CD14-positive monocyte (primary cell): ENCODE results near the gene WWOX. TPM values are rescaled to one million over a fixed set of nuclear protein-coding genes. Genes with fewer than 3 reads are reported as not detected.

Experiments used
- DNase-seq, 3 donors: peaks; one replicate each; pipeline ENCODE4 v3.0.0-alpha.2; 2011 to 2022
- H2AFZ ChIP-seq: 2 replicates; pipeline ENCODE4 v1.6.0; 2012; ENCODE audit warnings: mild to moderate bottlenecking, low read depth, low read length, inconsistent platforms; ENCODE audit not compliant: insufficient read depth, poor library complexity, severe bottlenecking
- H3K27ac ChIP-seq, 2 donors: 1 replicate in 1 of 2; 2 replicates in 1 of 2; pipeline ENCODE4 v1.5.1; 2012 to 2013; ENCODE audit warnings: low read length in 2 of 2, control low read depth in 1 of 2, inconsistent platforms in 1 of 2, low read depth in 1 of 2, mild to moderate bottlenecking in 1 of 2
- H3K27me3 ChIP-seq, 2 donors: one replicate each; pipeline versions ENCODE4 v1.6.0 to v1.6.1; 2011 to 2013; ENCODE audit warnings: low read length in 2 of 2; ENCODE audit not compliant: control insufficient read depth in 2 of 2, insufficient read depth in 2 of 2
- H3K36me3 ChIP-seq, 2 donors: replicated peaks in 1 of 2; 1 replicate in 1 of 2; 2 replicates in 1 of 2; pipeline versions ENCODE4 v1.5.1 to v1.6.1; 2012 to 2013; ENCODE audit warnings: low read length in 2 of 2, control low read depth in 1 of 2, inconsistent platforms in 1 of 2, mild to moderate bottlenecking in 1 of 2; ENCODE audit not compliant: insufficient read depth in 2 of 2, control insufficient read depth in 1 of 2
- H3K4me1 ChIP-seq, 2 donors: 1 replicate in 1 of 2; 2 replicates in 1 of 2; pipeline versions ENCODE4 v1.5.1 to v1.6.1; 2012 to 2013; ENCODE audit warnings: low read length in 2 of 2, control low read depth in 1 of 2, inconsistent platforms in 1 of 2, mild to moderate bottlenecking in 1 of 2, moderate library complexity in 1 of 2; ENCODE audit not compliant: insufficient read depth in 2 of 2, control insufficient read depth in 1 of 2
- H3K4me2 ChIP-seq: replicated peaks from 2 replicates; pipeline ENCODE3; 2012; ENCODE audit warnings: low read length, moderate library complexity, mild to moderate bottlenecking; ENCODE audit not compliant: poor library complexity, severe bottlenecking; ENCODE audit errors: extremely low read depth
- H3K4me3 ChIP-seq, 3 experiments: fragments of 200-600 bp in 1 of 3; sonication (generic) in 1 of 3; replicated peaks in 1 of 3; 1 replicate in 2 of 3; 2 replicates in 1 of 3; pipeline ENCODE4 v1.5.1; 2011 to 2013; ENCODE audit warnings: low read length in 3 of 3, mild to moderate bottlenecking in 3 of 3, control low read depth in 2 of 3, low read depth in 2 of 3, inconsistent platforms in 1 of 3, moderate library complexity in 1 of 3
- H3K79me2 ChIP-seq: 2 replicates; pipeline ENCODE4 v1.6.0; 2012; ENCODE audit warnings: mild to moderate bottlenecking, control low read depth, inconsistent platforms, low read length, moderate library complexity; ENCODE audit not compliant: insufficient read depth
- H3K9ac ChIP-seq: 2 replicates; pipeline ENCODE4 v1.6.0; 2017; ENCODE audit warnings: low read length, mild to moderate bottlenecking; ENCODE audit not compliant: insufficient read depth, poor library complexity, severe bottlenecking
- H3K9me3 ChIP-seq, 2 donors: replicated peaks in 1 of 2; 1 replicate in 1 of 2; 2 replicates in 1 of 2; pipeline versions ENCODE4 v1.5.1 to v1.6.1; 2012 to 2013; ENCODE audit warnings: low read length in 2 of 2, control low read depth in 1 of 2; ENCODE audit not compliant: control insufficient read depth in 1 of 2, insufficient read depth in 1 of 2
- H4K20me1 ChIP-seq: 2 replicates; pipeline ENCODE4 v1.6.0; 2012; ENCODE audit warnings: mild to moderate bottlenecking, low read length, control low read depth, moderate library complexity; ENCODE audit not compliant: insufficient read depth
- H3K27ac Mint-ChIP-seq, 7 donors: one replicate each; pipeline ENCODE4 v1.8.0; 2020; ENCODE audit warnings: mild to moderate bottlenecking in 7 of 7, mixed read lengths in 7 of 7, moderate library complexity in 6 of 7, inconsistent platforms in 2 of 7
- H3K27me3 Mint-ChIP-seq, 3 donors: one replicate each; pipeline ENCODE4 v1.8.0; 2021 to 2022; ENCODE audit warnings: low read depth in 3 of 3, mild to moderate bottlenecking in 3 of 3, mixed read lengths in 3 of 3, moderate library complexity in 3 of 3, inconsistent platforms in 1 of 3
- H3K36me3 Mint-ChIP-seq, 2 donors: one replicate each; pipeline ENCODE4 v1.8.0; 2020; ENCODE audit warnings: mixed read lengths in 2 of 2, inconsistent platforms in 1 of 2, mild to moderate bottlenecking in 1 of 2
- H3K4me1 Mint-ChIP-seq: one replicate; pipeline ENCODE4 v1.8.0; 2020; ENCODE audit warnings: mild to moderate bottlenecking, mixed read lengths
- H3K4me3 Mint-ChIP-seq, 2 donors: one replicate each; pipeline ENCODE4 v1.8.0; 2020; ENCODE audit warnings: mild to moderate bottlenecking in 2 of 2, mixed read lengths in 2 of 2, moderate library complexity in 1 of 2
- H3K9me3 Mint-ChIP-seq, 7 donors: one replicate each; pipeline ENCODE4 v1.8.0; 2020 to 2022; ENCODE audit warnings: mixed read lengths in 7 of 7, mild to moderate bottlenecking in 6 of 7, moderate library complexity in 6 of 7, inconsistent platforms in 2 of 7
- CTCF ChIP-seq: fragments of 200-600 bp; IDR thresholded peaks from one replicate; pipeline ENCODE4 v1.8.0; 2022; ENCODE audit warnings: antibody characterized with exemption, mild to moderate bottlenecking
- WGBS: methylation state at CpG from one replicate; pipeline ENCODE4 v1.1.5; 2013; ENCODE audit warnings: missing lambda C conversion rate; ENCODE audit not compliant: insufficient coverage; 5-methylcytosine and 5-hydroxymethylcytosine counted together
- intact Hi-C, 2 donors: fragments of 100-400 bp; cut with micrococcal nuclease; formaldehyde crosslinking; loops; one replicate each; pipeline versions ENCODE4 v1.15.0 to v1.15.1; 2023
- polyA plus RNA-seq, 3 donors: library from polyadenylated mRNA; depleted of rRNA in 1 of 3; unstranded in 2 of 3; stranded (reverse) in 1 of 3; fragments of 300-500 nt in 2 of 3; fragments of >200 nt in 1 of 3; fragmentation: Illumina TruSeq in 2 of 3; gene quantifications; 1 replicate in 2 of 3; 2 replicates in 1 of 3; pipeline ENCODE4 v1.2.3, GENCODE V29; 2012 to 2021

The WWOX gene
- polyA plus RNA-seq, 3 donors, result 4.0 to 7.0 (median 6.3) TPM

DNA sequence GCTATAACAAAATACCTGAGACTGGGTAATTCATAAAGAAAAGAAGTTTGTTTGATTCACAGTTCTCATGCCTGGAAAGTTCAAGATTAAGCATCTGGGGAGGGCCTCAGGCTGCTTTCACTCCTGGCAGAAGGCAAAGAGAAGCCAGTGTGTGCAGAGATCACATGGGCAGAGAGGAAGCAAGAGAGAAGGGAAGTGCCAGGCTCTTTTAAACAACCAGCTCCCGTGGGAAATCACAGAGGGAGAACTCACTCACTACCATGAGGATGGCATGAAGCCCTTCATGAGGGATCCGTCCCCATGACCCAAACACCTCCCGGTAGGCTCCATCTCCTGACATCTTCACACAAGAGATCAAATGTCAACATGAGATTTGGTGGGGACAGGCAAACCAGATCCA lies 999.5 kb downstream of the WWOX start:
- H3K9me3 Mint-ChIP-seq, result peaks cover 0 to 5% (median 2%) of the 10 kb centered on the region in 7 donors
- H3K9ac ChIP-seq, result no peak overlapping the region
- no peaks in the 10 kb centered on the region for H3K27me3 ChIP-seq
- no peaks in the 10 kb centered on the region for H3K9me3 ChIP-seq
- 0% methylated on average over 1 of the region's 3 CpGs for WGBS
- H3K36me3 ChIP-seq, result no peaks in the 10 kb centered on the region
- H3K4me1 Mint-ChIP-seq, result peaks cover 67% of the 10 kb centered on the region
- peak overlapping the region in 1 of 2 donors; percentile 10 for H3K27ac ChIP-seq
- H4K20me1 ChIP-seq, result no peaks in the 10 kb centered on the region
- H3K4me3 ChIP-seq, result no peak overlapping the region
- no peak overlapping the region for H3K4me3 Mint-ChIP-seq
- H3K79me2 ChIP-seq, result no peaks in the 10 kb centered on the region
- peak overlapping the region; percentile 36 to 89 (median 68) for H3K27ac Mint-ChIP-seq
- H3K4me1 ChIP-seq, result peaks cover 64 to 68% of the 10 kb centered on the region in 2 donors
- peaks cover 0 to 7% of the 10 kb centered on the region in 2 donors for H3K36me3 Mint-ChIP-seq
- peaks cover 0 to 3% (median 3%) of the 10 kb centered on the region in 3 donors for H3K27me3 Mint-ChIP-seq
- intact Hi-C loops, result loop anchor here in 1 of 2 donors (10.0 kb wide), 1 partner anchor 56 kb away; no protein-coding TSS in a partner anchor
- no peak overlapping the region for H2AFZ ChIP-seq
- DNase-seq, result peak in 2 of 3 donors; percentile 58 to 68
- no peak for TF ChIP-seq CTCF
- H3K4me2 ChIP-seq, result peak overlapping the region; percentile 20

DNA sequence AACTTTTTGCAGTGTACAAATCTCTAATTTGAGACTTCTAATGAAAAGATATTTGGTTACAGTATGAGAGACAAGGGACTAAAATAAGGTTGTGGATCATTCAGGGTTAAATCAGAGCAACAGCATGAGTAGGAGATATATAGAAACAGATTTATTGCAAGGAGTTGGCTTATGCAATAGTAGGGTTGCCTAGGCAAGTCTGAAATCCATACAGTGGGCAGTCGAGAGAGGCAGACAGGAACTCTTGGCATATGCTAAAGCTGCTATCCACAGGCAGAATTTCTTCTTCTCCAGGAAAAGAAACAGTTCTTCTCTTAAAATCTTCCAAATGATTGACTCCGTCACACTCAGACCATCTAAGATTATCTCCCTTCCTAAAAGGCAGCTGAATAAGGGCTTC lies 1000.3 kb downstream of the WWOX start:
- peaks cover 56 to 60% of the 10 kb centered on the region in 2 donors for H3K4me1 ChIP-seq
- 25% methylated on average over 2 of the region's 2 CpGs for WGBS
- DNase-seq, result peak in 1 of 3 donors; percentile 23

More for the DNA sequence above, 1000.3 kb downstream of the WWOX start:
- H3K27ac ChIP-seq, result no peak overlapping the region
- intact Hi-C loops, result loop anchor here in 1 of 2 donors (10.0 kb wide), 1 partner anchor 55 kb away; no protein-coding TSS in a partner anchor
- no peak overlapping the region for H2AFZ ChIP-seq
- no peaks in the 10 kb centered on the region for H3K9me3 ChIP-seq
- H3K27me3 Mint-ChIP-seq, result peaks cover 0 to 3% (median 3%) of the 10 kb centered on the region in 3 donors
- peaks cover 0 to 5% (median 2%) of the 10 kb centered on the region in 7 donors for H3K9me3 Mint-ChIP-seq
- H3K4me2 ChIP-seq, result peak overlapping the region; percentile 20
- no peaks in the 10 kb centered on the region for H3K79me2 ChIP-seq
- H3K4me1 Mint-ChIP-seq, result peaks cover 59% of the 10 kb centered on the region
- H4K20me1 ChIP-seq, result no peaks in the 10 kb centered on the region
- H3K9ac ChIP-seq, result no peak overlapping the region
- peaks cover 0 to 7% of the 10 kb centered on the region in 2 donors for H3K36me3 Mint-ChIP-seq
- no peak for TF ChIP-seq CTCF
- peak overlapping the region in 3 of 7 donors; percentile 5 to 68 (median 36) for H3K27ac Mint-ChIP-seq
- no peaks in the 10 kb centered on the region for H3K36me3 ChIP-seq
- H3K4me3 ChIP-seq, result no peak overlapping the region
- H3K27me3 ChIP-seq, result no peaks in the 10 kb centered on the region
- H3K4me3 Mint-ChIP-seq, result no peak overlapping the region
